HFFc6 (cell line): ENCODE measurements around the gene HCN2. TPM values are rescaled to one million over a fixed set of nuclear protein-coding genes. Genes with fewer than 3 reads are reported as not detected.

Source experiments
- DNase-seq: peaks from one replicate; pipeline ENCODE4 v3.0.0-alpha.2; 2018
- H3K27ac Mint-ChIP-seq: 2 replicates; pipeline ENCODE4 v1.8.0; 2020; ENCODE audit warnings: mild to moderate bottlenecking, mixed read lengths
- H3K27me3 Mint-ChIP-seq: 2 replicates; pipeline ENCODE4 v1.8.0; 2021; ENCODE audit warnings: mild to moderate bottlenecking, moderate library complexity, mixed read lengths; ENCODE audit not compliant: insufficient read depth
- H3K36me3 Mint-ChIP-seq: 2 replicates; pipeline ENCODE4 v1.8.0; 2021; ENCODE audit warnings: low read depth, mixed read lengths
- H3K4me1 Mint-ChIP-seq: 2 replicates; pipeline ENCODE4 v1.8.0; 2020; ENCODE audit warnings: low read depth, mixed read lengths
- H3K4me3 Mint-ChIP-seq: 2 replicates; pipeline ENCODE4 v1.8.0; 2020; ENCODE audit warnings: mild to moderate bottlenecking, moderate library complexity, mixed read lengths
- H3K9me3 Mint-ChIP-seq: 2 replicates; pipeline ENCODE4 v1.8.0; 2020; ENCODE audit warnings: mild to moderate bottlenecking, mixed read lengths
- total RNA-seq, 6 experiments: library from RNA; stranded (reverse); fragmentation: NEBNext Ultra II Directional; extraction: Animal tissue kit (Norgen Biotek cat#: 25700); gene quantifications; 2 replicates in 1 of 6; 3 replicates in 5 of 6; pipeline ENCODE4 v1.2.3, GENCODE V29; 2021
- TF ChIP-seq, protein P1 (sequence below): fragments of 200-600 bp; sonication (generic); IDR thresholded peaks from 2 replicates; pipeline ENCODE4 v1.5.0; 2021; ENCODE audit warnings: antibody characterized with exemption, mild to moderate bottlenecking

Gene HCN2
- total RNA-seq, 6 experiments from 2014 or later = 2.8 to 3.6 (median 3.1) TPM

GRCh38 chr19:651991-652390 is 62.3 kb downstream of the HCN2 start:
- Mint-ChIP-seq H3K4me1 (no peaks in the 10 kb centered on the region), H3K9me3 (no peaks in the 10 kb centered on the region), H3K27me3 (no peaks in the 10 kb centered on the region), H3K27ac (no peak overlapping the region), H3K4me3 (no peak overlapping the region), H3K36me3 (no peaks in the 10 kb centered on the region; the same call in 1 of the 2 replicates)
- no peak for DNase-seq
- TF ChIP-seq, protein P1, sequence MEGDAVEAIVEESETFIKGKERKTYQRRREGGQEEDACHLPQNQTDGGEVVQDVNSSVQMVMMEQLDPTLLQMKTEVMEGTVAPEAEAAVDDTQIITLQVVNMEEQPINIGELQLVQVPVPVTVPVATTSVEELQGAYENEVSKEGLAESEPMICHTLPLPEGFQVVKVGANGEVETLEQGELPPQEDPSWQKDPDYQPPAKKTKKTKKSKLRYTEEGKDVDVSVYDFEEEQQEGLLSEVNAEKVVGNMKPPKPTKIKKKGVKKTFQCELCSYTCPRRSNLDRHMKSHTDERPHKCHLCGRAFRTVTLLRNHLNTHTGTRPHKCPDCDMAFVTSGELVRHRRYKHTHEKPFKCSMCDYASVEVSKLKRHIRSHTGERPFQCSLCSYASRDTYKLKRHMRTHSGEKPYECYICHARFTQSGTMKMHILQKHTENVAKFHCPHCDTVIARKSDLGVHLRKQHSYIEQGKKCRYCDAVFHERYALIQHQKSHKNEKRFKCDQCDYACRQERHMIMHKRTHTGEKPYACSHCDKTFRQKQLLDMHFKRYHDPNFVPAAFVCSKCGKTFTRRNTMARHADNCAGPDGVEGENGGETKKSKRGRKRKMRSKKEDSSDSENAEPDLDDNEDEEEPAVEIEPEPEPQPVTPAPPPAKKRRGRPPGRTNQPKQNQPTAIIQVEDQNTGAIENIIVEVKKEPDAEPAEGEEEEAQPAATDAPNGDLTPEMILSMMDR = no peak

GRCh38 chr19:652467-653389 is 63.0 kb downstream of the HCN2 start:
- Mint-ChIP-seq H3K4me3 (no peak overlapping the region), H3K27me3 (no peaks in the 10 kb centered on the region), H3K36me3 (no peaks in the 10 kb centered on the region; the same call in 1 of the 2 replicates), H3K27ac (no peak overlapping the region), H3K9me3 (no peaks in the 10 kb centered on the region), H3K4me1 (no peaks in the 10 kb centered on the region)
- DNase-seq = no peak
- TF ChIP-seq, protein P1 = no peak

- no peak overlapping the region for H3K27ac Mint-ChIP-seq
- no peaks in the 10 kb centered on the region; the same call in 1 of the 2 replicates for H3K36me3 Mint-ChIP-seq
- no peaks in the 10 kb centered on the region for H3K9me3 Mint-ChIP-seq
- H3K27me3 Mint-ChIP-seq = no peaks in the 10 kb centered on the region
- TF ChIP-seq, protein P1 = no peak
- no peak overlapping the region for H3K4me3 Mint-ChIP-seq
- no peaks in the 10 kb centered on the region for H3K4me1 Mint-ChIP-seq
- DNase-seq = no peak
Observed at GRCh38 chr19:653425-653824, 63.7 kb downstream of the HCN2 start.

GRCh38 chr19:655691-656090 is 66.0 kb downstream of the HCN2 start:
- DNase-seq = no peak
- Mint-ChIP-seq H3K27me3 (no peaks in the 10 kb centered on the region), H3K36me3 (no peaks in the 10 kb centered on the region; the same call in 1 of the 2 replicates), H3K9me3 (no peaks in the 10 kb centered on the region), H3K4me3 (no peak overlapping the region), H3K4me1 (peaks cover 4% of the 10 kb centered on the region), H3K27ac (no peak overlapping the region)
- TF ChIP-seq, protein P1 = no peak

- TF ChIP-seq, protein P1 = no peak
- H3K4me3 Mint-ChIP-seq = no peak overlapping the region
- no peak for DNase-seq
- H3K9me3 Mint-ChIP-seq = no peaks in the 10 kb centered on the region
- H3K4me1 Mint-ChIP-seq = peaks cover 17% of the 10 kb centered on the region
- no peaks in the 10 kb centered on the region; the same call in 1 of the 2 replicates for H3K27me3 Mint-ChIP-seq
- no peaks in the 10 kb centered on the region; the same call in 1 of the 2 replicates for H3K36me3 Mint-ChIP-seq
- H3K27ac Mint-ChIP-seq = no peak overlapping the region
Observed at GRCh38 chr19:656751-657559, 67.3 kb downstream of the HCN2 start.
